Fibroblast of lung (primary cell): ENCODE results near the gene LAYN.

Experiments used
- EZH2 ChIP-seq: IDR thresholded peaks from 2 replicates; pipeline ENCODE4 v1.5.1; 2012; ENCODE audit warnings: low read length, control low read depth, mild to moderate bottlenecking; ENCODE audit errors: missing control alignments
- TF ChIP-seq, protein P1 (sequence below), 2 donors: IDR thresholded peaks in 1 of 2; conservative IDR thresholded peaks in 1 of 2; 1 replicate in 1 of 2; 2 replicates in 1 of 2; pipeline ENCODE4 v1.5.1; 2011 to 2012; ENCODE audit warnings: low read length in 2 of 2, control low read depth in 1 of 2, inconsistent platforms in 1 of 2, low read depth in 1 of 2, mild to moderate bottlenecking in 1 of 2

DNA sequence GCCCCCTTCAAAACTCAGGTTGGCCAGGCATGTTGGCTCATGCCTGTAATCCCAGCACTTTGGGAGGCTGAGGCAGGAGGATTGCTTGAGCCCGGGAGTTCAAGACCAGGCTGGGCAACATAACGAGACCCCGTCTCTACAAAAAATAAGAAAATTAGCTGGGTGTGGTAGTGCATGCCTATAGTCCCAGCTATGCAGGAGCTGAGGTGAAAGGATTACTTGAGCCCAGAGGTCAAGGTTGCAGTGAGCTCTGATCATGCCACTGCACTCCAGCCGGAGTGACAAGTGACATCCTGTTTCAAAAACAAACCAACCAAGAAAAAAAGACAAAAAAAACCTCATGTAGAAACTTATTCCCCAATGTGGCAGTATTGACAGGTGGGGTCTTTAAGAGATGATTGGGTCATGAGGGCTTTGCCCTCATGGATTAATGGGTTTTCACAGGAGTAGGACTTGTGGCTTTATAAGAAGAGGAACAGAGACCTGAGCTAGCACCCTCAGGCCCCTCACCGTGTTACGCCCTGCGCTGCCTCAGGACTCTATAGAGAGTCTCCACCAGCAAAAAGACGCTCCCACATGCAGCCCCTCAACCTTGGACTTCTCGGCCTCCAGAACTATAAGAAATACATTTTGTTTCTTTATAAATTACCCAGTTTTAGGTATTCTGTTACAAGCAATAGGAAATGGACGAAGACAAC, 22.3 kb downstream of the LAYN start:
- TF ChIP-seq, protein P1, sequence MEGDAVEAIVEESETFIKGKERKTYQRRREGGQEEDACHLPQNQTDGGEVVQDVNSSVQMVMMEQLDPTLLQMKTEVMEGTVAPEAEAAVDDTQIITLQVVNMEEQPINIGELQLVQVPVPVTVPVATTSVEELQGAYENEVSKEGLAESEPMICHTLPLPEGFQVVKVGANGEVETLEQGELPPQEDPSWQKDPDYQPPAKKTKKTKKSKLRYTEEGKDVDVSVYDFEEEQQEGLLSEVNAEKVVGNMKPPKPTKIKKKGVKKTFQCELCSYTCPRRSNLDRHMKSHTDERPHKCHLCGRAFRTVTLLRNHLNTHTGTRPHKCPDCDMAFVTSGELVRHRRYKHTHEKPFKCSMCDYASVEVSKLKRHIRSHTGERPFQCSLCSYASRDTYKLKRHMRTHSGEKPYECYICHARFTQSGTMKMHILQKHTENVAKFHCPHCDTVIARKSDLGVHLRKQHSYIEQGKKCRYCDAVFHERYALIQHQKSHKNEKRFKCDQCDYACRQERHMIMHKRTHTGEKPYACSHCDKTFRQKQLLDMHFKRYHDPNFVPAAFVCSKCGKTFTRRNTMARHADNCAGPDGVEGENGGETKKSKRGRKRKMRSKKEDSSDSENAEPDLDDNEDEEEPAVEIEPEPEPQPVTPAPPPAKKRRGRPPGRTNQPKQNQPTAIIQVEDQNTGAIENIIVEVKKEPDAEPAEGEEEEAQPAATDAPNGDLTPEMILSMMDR (conservative IDR thresholded peaks at IDR 0.05 in 1 of 2, IDR thresholded peaks at IDR 0.05 in 1 of 2; ENCODE audit: low read depth in 1 of 2, low read length in 2 of 2), result no peak
- TF ChIP-seq EZH2, result no peak
